Activated CD8-positive, alpha-beta memory T cell treated with anti-CD3 and anti-CD28 coated beads for 1 hour (primary cell): ENCODE measurements around the gene KCNN4.

Source experiments
- DNase-seq, 2 donors: peaks; one replicate each; pipeline ENCODE4 v3.0.0-alpha.2; 2020; ENCODE audit warnings: low read depth in 1 of 2; ENCODE audit errors: extremely low read depth in 1 of 2

KCNN4 gene

DNA sequence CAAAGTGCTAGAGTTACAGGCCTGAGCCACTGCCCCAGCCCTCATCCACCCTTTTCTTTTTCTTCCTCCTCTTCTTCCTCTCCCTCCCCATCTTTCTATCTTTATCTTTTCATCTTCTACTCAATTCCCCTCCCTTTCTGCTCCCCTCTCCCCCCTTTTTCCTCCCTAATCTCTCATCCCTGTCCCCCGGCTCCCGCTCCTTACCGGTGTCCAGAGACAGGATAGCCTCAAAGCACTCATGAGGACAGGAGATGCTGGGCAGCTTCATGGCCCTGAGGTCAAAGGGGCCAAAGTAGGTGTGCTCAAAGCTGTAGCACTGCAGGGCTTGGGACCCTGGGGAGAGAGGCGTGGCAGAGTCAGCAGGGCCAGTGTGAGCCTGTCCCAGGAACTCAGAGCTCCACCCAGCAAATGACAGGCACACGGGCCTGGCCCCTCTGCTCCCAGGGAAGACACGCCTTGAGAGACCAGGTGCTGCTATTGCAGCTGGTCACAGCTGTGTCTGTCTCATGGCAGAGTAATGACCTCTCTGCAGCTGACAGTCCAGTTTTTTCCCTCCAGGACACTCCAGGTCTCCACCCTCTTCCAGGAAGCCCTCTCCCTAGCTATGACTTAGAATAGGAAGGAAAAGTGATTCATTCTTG, 18.8 kb upstream of the KCNN4 start:
- DNase-seq = no peak

DNA sequence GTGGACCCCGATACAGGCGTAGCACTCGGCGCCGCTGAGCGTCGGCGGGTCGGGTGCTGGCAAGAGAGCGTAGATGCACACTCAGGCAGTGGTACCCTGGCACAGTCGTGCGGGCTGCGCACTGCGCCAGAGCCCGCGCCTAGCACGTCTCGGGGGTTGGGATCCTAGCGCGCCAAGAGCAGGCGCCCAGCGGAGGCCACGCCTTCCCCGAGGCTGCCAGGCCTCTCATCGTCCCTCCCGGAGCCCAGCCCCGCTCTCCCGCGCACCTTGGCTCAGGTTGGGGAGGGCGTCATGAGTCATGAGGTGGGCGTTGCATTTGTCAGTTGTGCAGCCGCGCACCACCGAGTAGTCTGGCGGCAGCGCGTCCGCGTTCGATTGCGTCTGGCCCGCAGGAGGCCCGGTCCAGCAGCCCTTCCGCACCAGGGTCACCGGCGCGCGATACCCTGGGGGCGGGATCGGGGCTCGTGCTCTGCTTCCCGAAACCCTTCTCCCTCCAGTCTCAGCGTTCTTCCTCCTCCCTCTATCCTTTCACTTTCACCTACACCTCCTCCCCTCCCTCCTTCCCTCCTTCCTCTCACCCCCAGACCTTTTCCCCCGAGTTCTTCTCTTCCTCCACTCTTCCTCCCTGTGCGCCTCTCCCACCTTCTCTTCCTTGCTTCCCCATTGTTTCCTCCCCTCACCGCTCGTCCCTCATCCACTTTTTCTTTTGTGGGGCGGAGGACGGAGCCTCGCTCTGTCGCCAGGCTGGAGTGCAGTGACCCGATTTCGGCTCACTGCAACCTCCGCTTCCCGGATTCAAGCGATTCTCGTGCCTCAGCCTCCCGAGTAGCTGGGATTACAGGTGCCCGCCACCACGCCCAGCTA, 18.0 kb upstream of the KCNN4 start:
- peak in 1 of 2 donors; percentile 40 for DNase-seq

DNA sequence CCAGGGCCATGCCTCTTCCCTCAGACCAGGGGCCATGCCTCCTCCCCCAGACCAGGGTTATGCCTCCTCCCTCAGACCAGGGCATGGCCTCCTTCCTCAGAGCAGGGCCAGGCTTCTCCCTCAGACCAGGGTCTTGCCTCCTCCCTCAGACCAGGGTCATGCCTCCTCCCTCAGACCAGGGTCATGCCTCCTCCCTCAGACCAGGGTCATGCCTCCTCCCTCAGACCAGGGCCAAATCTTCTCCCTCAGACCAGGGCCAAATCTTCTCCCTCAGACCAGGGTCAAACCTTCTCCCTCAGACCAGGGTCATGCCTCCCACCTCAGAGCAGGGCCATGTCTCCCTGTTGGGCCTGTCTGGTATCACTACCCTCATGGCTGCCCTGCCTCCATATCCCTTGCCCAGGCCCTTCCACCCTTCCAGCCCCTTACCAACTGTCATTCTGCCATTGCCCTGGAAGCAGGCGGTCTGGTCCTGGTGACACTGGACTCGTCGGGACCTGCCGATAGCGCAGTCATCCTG, 17.3 kb upstream of the KCNN4 start:
- no peak for DNase-seq

DNA sequence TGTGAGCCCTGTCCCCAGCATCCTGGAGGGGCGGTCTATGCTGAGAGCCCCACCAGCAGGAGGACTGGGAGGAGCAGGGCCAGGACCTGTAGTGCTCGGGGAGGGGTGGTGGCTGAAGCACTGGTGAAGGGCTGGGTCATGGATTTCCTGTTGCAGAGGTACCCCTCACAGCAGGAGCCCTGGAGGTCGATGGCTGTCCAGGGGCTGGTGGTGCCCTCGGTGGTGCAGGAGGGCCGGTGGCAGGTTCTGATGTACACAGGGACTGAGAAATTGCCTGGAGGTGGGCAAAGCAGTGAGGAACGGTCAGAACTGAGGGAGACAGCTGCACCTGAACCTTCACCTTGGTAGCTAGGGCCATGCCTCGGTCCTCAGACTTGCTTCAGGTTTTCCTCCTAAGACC, 16.8 kb upstream of the KCNN4 start:
- DNase-seq = no peak

DNA sequence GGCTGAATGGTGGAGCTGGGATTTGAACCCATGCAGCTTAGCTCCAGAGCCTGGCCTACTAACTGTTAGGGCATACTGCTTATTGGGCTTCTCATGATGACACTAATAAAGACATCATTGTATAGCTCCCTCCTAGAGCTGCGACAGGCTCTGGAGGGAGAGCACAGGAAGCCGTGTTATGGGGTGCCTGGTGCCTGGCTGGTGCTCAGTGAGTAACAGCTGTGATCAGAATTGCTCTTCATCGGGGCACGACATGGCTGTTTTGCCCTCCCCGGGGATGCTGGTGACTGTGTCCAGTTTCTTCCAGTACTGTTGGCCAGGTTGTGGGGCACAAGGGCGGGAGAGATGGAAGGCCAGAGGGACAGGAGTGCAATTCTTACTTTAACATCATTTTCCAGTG, 16.3 kb upstream of the KCNN4 start:
- DNase-seq = no peak

DNA sequence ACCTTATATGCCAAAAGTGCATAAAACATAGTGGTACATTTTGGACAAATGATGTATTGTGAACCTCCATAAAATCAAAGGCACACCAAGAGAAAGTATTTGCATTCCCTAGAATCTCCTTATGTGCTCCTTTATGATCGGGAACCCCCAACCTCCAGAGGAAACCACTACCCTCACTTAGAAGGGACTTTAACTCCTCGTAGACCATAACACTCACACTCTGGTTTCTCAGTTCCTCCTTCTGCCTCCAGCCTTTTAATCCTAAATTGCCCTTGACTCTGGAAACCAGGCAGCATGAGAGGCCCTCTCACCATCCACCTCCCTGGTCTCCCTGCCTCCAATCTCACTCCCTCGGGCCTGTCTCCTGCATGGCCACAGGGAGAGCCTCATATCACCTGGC, 9.8 kb upstream of the KCNN4 start:
- no peak for DNase-seq

DNA sequence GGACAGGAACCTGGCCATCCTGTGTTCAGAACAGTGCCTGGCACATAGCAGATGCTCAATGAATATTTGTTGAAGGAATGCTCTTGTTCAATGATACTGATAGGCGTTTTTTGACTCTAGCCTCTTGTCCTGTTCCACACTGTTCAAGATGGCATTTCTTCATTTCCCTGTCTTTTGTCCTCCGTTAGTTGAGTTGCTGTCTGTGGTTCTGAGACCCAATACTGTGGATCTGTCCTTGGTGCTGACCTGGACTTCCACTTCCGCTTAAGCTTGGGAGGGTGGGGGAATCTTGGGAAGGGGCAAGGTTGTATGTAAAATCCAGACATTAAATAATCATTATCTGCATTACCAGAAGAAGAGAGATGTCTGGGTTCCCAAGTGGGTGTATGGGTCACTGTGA, 8.3 kb upstream of the KCNN4 start:
- DNase-seq = no peak

DNA sequence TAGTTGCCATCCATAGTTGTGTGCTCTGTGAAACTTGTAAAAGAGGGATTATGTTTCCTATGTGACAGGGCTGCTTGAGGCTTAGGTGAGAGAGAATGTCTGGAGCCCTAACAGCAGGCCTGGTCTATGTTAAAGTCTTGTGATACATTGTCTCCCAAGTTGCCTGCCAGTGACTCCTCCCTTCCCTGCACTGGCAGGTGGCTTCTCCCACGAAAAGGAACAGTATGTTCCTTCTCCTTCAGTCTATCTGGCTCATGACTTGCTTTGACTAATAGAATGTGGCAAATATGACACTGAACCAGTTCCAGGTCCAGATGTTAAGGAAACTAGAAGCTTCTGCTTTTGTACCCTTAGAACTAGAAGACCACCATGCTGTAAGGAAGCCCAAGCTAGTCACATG, 5.9 kb upstream of the KCNN4 start:
- no peak for DNase-seq

DNA sequence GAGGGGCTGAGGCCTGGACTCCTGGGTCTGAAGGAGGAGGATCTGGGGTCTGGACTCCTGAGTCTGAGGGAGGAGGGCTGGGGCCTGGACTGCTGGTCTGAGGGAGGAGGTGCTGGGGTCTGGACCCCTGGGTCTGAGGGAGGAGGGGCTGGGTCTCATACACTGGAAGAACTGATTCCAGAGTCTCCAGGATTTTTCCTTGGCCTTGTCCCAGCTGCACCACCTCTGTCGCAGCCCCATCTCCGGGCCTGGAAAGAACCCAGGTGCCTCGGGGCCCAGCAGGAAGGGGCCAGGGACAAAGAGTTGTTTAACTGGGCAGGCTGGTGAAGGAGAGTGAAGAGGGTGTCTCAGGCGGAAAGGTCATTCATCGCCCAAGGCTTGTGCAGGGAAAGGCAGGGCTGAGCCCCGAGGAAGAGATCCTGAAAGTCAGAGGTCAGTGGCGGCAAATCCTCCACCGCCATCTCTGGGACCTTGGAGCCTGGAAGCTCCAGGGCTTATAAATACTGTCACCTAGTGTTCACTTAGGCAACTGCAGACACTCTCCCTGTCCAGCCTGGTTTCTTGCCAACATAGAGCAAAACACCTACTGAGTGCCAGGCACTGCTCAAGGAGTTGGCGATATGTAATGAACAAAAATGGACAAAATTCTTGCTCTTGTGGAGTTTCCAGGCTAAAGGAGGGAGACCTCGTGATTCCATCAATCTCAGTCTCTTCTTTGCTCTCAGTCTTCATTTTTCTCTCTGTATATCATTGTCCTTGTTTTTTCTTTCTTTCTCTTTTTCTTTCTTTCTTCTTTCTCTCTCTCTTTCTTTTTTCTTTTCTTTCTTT, 4.4 kb upstream of the KCNN4 start:
- no peak for DNase-seq

DNA sequence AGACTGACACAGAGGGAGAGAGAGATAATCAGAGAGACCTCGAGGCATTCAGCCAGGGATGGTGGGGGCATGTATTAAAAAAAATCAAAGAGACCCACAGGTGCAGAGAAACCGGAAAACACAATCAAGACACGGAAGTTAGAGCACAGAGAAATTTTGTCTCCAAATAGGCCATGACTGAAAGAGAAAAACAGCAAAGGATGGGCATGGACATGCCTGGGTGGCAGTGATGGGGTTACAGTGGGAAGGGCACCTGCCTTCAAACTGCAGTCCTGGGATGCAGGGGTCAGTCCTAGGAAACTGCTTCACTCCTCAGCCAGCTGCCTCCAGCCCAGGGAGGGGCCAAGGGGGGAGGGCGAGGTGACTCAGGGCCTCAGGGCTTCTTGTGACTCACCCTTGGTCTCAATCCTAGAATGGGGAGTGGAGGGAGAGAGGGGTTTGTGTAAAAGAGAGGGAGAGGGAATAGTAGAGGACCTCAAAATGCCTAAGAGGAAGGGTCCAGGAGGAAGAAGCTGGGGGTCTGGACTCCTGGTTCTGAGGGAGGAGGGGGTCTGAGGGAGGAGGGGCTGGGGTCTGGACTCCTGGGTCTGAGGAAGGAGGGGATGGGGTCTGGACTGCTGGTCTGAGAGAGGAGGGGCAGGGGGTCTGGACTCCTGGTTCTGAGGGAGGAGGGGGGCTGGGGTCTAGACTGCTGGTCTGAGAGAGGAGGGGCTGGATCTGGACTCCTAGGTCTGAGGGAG, 3.6 kb upstream of the KCNN4 start:
- peak in 1 of 2 donors; percentile 41 for DNase-seq

DNA sequence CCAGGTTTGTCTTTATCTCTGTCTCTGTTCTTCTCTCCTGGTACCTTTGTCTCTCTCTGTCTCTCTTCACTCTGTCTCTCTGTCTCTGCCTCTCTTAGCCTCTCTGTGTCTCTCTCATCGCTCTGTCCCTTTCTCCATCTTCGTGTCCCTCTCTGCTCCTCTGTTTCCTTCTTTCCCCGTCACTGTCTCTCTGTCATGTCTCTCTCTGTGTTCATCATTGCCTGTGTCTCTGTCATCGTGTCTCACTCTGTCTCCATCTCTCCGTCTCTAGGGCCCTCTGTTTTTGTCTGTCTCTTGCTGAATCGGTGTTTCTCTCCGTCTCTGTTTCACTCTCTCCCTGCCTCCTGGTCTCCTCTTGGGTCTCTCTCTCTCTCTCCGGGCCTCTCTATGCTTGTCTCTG, 2.9 kb upstream of the KCNN4 start:
- no peak for DNase-seq

DNA sequence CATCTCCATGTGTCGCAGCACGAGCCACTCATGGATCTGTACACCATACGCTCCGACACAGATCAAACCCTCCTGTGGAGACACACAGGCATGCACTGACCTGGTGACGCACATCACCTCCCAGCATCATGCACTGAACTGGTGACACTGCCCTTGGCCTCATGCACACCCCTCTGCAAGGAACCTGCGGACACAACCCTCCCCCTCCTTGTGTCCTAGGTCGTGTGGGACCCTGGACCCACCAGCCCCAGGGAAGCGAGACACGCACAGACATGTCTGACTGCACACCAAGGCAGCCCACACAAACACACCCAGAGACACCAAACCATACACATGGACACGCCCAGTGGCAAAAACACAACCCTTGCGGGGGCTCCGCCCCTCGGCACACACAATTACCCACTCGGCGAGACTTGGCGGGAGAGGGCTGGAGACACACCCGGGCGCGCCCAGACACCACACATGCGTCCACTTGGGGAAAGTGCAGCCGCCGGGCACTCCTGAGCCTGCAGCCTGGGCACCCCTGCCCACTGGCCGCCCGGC, 2.0 kb upstream of the KCNN4 start:
- DNase-seq = no peak

DNA sequence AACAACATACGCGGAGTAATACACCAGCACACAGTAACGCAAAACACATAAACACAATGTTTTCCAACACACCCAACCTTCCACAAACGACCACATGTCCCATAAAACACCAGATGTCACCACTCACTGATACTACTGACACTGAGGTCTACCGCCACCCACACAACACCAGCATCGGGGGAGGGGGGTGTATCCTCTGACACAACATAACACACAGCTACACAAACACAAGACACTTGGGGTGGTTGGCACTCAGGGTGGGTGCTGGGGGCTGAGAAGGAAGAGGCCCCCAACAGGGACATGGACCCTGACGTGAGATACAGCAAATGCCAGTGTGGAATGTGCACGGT, 1.5 kb upstream of the KCNN4 start:
- DNase-seq = no peak

DNA sequence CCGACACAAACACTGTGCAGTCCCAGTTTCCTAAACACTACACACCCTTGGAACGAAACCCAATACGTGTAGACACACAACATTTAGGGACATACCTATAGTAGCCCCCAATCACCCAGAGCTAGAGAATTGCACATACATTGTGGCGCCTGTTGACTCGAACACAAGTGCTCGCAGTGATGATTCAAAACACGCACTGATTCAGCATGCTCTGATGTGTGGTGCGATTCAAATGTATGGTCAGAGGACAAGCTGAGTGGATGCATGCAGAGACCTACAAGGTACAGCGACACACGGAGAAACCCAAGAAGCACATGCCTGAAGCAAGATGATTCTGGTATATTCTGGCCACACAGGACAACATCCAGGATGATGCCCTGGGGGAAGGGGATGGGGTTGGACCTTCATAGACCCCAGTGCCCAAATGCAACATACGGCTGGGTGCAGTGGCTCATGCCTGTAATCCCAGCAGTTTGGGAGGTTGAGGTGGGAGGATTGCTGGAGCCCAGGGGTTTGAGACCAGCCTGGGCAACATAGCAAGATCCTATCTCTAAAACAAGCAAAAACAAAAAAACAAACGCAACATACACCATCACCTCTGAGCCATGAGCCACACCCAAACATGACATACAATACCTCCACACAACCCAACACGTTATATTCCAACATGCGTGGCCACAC, 997 bp upstream of the KCNN4 start:
- no peak for DNase-seq

DNA sequence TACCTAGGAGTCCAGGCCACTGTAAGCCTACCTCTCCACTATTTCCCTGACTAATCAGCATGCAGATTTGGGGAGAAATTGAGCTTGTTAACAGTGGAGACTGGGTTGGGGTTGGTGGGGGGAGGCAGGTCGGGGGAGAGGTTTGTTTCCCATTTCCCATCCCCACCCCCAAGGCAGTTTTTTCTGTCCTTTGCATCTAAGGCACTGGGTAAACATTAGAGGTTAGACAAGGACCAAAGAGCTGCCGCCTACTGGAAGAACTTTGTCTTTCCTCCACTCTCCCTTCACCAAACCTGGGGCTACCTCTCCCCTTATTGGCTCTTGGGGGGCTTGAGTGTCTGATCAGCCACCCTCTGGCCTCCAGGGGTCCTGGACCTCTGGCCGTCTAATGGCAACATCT, 953 bp downstream of the KCNN4 start:
- DNase-seq = no peak

DNA sequence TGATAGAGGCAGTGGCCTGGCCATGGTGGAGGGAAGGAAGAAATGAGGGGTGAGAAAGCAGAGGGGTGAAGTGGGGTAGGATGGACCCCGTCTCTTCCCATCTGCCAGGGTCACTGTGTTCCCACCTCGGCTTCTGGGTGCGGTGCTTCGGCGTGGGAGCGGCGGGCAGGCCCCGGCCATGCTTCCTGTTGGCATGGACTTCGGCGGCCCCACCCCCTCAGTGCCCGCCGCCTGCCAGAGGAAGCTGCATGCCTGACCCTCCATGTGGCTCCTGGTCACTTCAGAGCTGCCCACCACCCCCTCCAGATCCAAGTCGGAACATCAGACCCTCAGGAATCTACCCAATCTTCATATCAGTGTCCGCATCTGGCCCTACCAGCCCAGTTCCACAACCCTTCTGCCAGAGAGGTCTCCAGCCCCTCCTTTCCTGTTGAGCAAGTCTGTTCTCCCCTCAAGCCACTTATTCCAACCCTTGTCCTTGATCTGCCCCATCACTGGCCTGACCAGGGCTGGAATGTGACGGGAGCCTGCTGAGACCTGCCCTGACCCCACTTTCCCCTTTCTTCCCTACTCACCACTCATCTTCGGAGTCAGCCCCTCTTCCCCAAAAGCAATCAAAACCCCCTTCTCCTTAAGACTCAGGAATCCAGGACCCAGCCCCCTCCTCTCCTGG, 1.5 kb downstream of the KCNN4 start:
- DNase-seq = no peak

DNA sequence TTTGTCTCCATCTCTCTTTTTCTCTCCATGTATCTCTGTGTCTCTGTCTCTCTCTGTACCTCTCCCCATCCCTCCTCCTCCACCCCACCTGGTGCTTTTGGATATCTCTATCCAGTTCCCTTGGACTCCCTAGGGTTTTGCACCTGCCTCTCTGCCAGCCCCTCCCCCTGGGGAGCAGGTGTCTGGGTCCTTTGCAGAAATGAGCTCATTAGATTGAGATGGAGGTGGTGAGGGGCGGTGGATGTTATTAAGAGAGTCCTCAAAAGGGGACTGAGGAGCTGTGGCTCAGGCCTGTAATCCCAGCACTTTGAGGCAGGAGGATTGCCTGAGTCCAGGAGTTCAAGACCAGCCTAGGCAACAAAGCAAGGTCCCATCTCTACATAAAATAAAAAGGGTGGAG, 2.1 kb downstream of the KCNN4 start:
- no peak for DNase-seq

DNA sequence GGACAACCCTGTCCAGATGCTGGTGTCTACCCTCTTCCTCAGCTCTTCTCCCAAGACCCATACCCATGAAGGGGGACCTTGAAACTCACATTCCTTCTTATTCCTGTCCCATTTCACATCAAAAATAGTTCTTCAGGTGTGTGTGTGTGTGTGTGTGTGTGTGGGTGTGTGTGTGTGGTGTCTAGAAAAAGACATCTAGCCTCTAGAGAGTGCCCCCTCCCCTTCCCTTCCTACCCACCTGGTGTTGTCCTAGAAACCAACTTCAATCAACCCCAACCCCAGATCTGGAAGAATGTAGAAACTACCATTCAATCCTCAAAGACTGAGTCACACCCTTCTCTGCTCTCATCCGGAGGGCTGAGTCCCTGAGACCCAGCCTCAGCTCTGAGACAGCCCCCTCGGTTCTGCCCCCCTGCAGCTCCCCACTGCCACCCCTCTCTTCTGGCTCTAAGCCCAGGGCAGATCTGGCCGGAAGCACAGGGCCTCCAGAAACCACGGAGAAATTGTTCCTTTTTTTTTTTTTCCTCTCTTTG, 3.5 kb downstream of the KCNN4 start:
- DNase-seq = no peak

DNA sequence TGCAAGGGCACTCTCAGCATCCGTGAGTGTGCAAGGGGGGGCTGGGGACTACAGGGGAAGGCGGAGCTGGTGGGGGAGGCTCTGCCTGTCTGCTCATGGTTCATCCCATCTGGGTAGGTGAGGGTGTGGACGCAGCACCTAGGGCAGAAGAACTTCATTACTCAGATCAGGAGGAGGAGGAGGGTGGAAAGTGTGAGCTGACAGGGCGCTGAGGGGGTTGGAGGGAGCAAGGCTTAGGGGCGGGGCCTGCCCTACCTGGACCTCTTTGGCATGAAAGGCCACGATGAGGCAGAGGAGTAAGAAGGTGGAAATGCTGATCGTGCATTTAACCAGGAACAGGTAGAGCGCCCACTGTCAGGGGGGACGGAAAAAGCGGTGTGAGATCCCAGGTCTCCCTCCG, 4.5 kb downstream of the KCNN4 start:
- DNase-seq = no peak
